ENCODE measurements around the gene TMEM63B.
"Not testable (repeated sequence)": the region's sequence is repeated elsewhere in the genome, so short reads cannot be mapped to it uniquely, and the experiment has no call there.

The TMEM63B gene

DNA sequence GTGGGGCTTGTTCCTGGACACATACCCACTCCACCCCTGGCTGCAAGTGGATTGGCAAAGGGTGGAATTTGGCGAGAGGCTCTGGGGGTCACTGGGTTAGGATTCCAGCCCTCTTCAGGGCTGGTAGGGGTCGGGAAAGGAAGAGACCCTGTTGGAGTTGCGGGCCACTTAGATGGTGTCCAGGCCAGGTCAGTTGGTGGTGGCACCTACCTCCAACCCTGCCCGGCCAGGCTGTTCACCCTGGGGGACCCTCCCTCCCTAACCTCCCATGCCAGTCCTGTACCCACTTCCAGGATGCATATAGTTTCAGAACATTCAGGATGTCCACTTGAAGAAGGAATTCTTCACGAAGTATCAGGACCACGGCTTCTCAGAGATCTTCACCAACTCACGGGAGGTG is 52.3 kb downstream of the TMEM63B start:
- Histone ChIP-seq H3K27me3 (replicated peaks; ENCODE audit: control insufficient read depth, insufficient read depth, low read length) (no peaks in the 10 kb centered on the region), H3K36me3 (ENCODE audit: control insufficient read depth, insufficient read depth, low read length) (no peaks in the 10 kb centered on the region), H3K4me3 (replicated peaks; ENCODE audit: low read depth, low read length) (no peak overlapping the region)
- TF ChIP-seq CTCF (IDR thresholded peaks at IDR 0.05; ENCODE audit: insufficient read depth, low read length, poor library complexity, severe bottlenecking) = no peak
- no peak for DNase-seq (ENCODE audit: extremely low read depth, insufficient read length)

GRCh38 chr6:44180406-44180805 is 53.1 kb downstream of the TMEM63B start:
- Histone ChIP-seq H3K36me3 (ENCODE audit: control insufficient read depth, insufficient read depth, low read length) (no peaks in the 10 kb centered on the region), H3K4me3 (replicated peaks; ENCODE audit: low read depth, low read length) (no peak overlapping the region), H3K27me3 (replicated peaks; ENCODE audit: control insufficient read depth, insufficient read depth, low read length) (no peaks in the 10 kb centered on the region)
- no peak for DNase-seq (ENCODE audit: extremely low read depth, insufficient read length)
- TF ChIP-seq CTCF (IDR thresholded peaks at IDR 0.05; ENCODE audit: insufficient read depth, low read length, poor library complexity, severe bottlenecking) = no peak

GRCh38 chr6:44180886-44181285 is 53.5 kb downstream of the TMEM63B start:
- Histone ChIP-seq H3K36me3 (ENCODE audit: control insufficient read depth, insufficient read depth, low read length) (no peaks in the 10 kb centered on the region), H3K27me3 (replicated peaks; ENCODE audit: control insufficient read depth, insufficient read depth, low read length) (no peaks in the 10 kb centered on the region), H3K4me3 (replicated peaks; ENCODE audit: low read depth, low read length) (no peak overlapping the region)
- DNase-seq (ENCODE audit: extremely low read depth, insufficient read length) = no peak
- no peak for TF ChIP-seq CTCF (IDR thresholded peaks at IDR 0.05; ENCODE audit: insufficient read depth, low read length, poor library complexity, severe bottlenecking)

- not testable (repeated sequence) for DNase-seq (ENCODE audit: extremely low read depth, insufficient read length); H3K4me3 ChIP-seq (replicated peaks; ENCODE audit: low read depth, low read length); H3K27me3 ChIP-seq (replicated peaks; ENCODE audit: control insufficient read depth, insufficient read depth, low read length); H3K36me3 ChIP-seq (ENCODE audit: control insufficient read depth, insufficient read depth, low read length)
Observed at GRCh38 chr6:44181784-44182183, 54.4 kb downstream of the TMEM63B start.

GRCh38 chr6:44182911-44183390 is 55.6 kb downstream of the TMEM63B start:
- Histone ChIP-seq H3K27me3 (replicated peaks; ENCODE audit: control insufficient read depth, insufficient read depth, low read length) (no peaks in the 10 kb centered on the region), H3K36me3 (ENCODE audit: control insufficient read depth, insufficient read depth, low read length) (no peaks in the 10 kb centered on the region), H3K4me3 (replicated peaks; ENCODE audit: low read depth, low read length) (no peak overlapping the region)
- DNase-seq (ENCODE audit: extremely low read depth, insufficient read length) = no peak
- no peak for TF ChIP-seq CTCF (IDR thresholded peaks at IDR 0.05; ENCODE audit: insufficient read depth, low read length, poor library complexity, severe bottlenecking)

DNA sequence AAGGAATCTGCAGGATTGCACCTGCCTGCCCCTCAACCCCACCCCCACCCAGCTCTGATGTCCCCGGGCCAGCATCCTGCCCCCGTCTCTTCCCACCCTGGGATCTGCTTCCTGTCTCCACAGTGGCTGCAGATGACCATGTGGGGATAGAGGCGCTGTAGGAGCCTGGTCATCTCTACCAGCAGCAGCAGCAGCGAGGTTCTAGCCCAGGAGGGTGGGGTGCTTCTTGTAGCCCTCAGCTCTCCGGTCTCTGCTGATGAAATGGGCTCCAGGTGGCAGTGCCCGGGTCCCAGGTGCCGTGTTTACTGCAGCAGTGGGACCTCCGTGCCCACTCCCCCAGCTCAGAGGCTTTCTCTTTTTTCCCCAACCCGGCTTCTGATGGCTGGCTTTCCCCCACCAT is 56.4 kb downstream of the TMEM63B start:
- DNase-seq (ENCODE audit: extremely low read depth, insufficient read length) = no peak
- Histone ChIP-seq H3K27me3 (replicated peaks; ENCODE audit: control insufficient read depth, insufficient read depth, low read length) (no peaks in the 10 kb centered on the region), H3K4me3 (replicated peaks; ENCODE audit: low read depth, low read length) (no peak overlapping the region), H3K36me3 (ENCODE audit: control insufficient read depth, insufficient read depth, low read length) (no peaks in the 10 kb centered on the region)
- TF ChIP-seq CTCF (IDR thresholded peaks at IDR 0.05; ENCODE audit: insufficient read depth, low read length, poor library complexity, severe bottlenecking) = no peak

DNA sequence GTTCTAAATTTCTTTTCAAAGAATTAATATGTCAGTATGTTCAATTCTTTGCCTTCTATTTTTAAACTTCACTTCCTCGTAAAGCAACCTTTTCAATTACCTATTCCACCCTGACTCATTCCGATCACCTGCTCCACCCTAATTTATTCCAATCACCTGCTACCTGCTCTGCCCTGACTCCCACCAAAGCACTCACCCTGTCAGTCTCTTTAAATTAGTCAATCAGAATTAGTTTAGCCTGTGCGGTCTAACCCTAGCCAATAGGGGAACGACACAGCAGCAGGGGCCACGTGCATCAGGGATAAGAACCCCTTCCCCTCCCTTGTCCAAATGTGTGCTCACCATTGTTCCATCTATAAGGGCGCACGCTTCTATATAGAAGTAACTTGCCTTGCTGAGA is 58.0 kb downstream of the TMEM63B start:
- H3K27me3 ChIP-seq (replicated peaks; ENCODE audit: control insufficient read depth, insufficient read depth, low read length); H3K4me3 ChIP-seq (replicated peaks; ENCODE audit: low read depth, low read length); H3K36me3 ChIP-seq (ENCODE audit: control insufficient read depth, insufficient read depth, low read length); DNase-seq (ENCODE audit: extremely low read depth, insufficient read length): not testable (repeated sequence)

Data from GM06990 (cell line).